Measurements from ENCODE around the gene MVP. TPM values are rescaled to one million over a fixed set of nuclear protein-coding genes. Genes with fewer than 3 reads are reported as not detected.

The MVP gene
- total RNA-seq, 4 donors from 2014 or later: 113 to 247 (median 177) TPM

GRCh38 chr16:29854520-29855100, 34.3 kb downstream of the MVP start:
- H3K4me3 ChIP-seq: no peak overlapping the region
- TF ChIP-seq CTCF (IDR thresholded peaks at IDR 0.05) (no peak), EP300 (IDR thresholded peaks at IDR 0.05) (no peak), POLR2A (IDR thresholded peaks at IDR 0.05) (no peak)
- H3K27ac ChIP-seq: peak overlapping the region in 1 of 4 donors; percentile 81
- DNase-seq (ENCODE audit: low spot score in 2 of 2): no peak
- no peaks in the 10 kb centered on the region for H3K27me3 ChIP-seq
- peaks cover 3 to 22% (median 3%) of the 10 kb centered on the region in 3 donors for H3K36me3 ChIP-seq
- peaks cover 0 to 31% (median 0%) of the 10 kb centered on the region in 4 donors for H3K4me1 ChIP-seq
- 88 to 91% methylated on average over 5 of the region's 5 CpGs for WGBS, 2 donors
- H3K9me3 ChIP-seq: no peaks in the 10 kb centered on the region

GRCh38 chr16:29857133-29857760, 37.0 kb downstream of the MVP start:
- Histone ChIP-seq H3K4me3 (no peak overlapping the region), H3K4me1 (peaks cover 0 to 45% (median 13%) of the 10 kb centered on the region in 4 donors), H3K27ac (peak overlapping the region in 1 of 4 donors; percentile 37), H3K36me3 (peaks cover 3 to 40% (median 8%) of the 10 kb centered on the region in 3 donors), H3K9me3 (no peaks in the 10 kb centered on the region), H3K27me3 (no peaks in the 10 kb centered on the region)
- WGBS, 2 donors: 76 to 78% methylated on average over 7 of the region's 7 CpGs
- no peak for TF ChIP-seq EP300 (IDR thresholded peaks at IDR 0.05)
- no peak for TF ChIP-seq CTCF (IDR thresholded peaks at IDR 0.05)
- TF ChIP-seq POLR2A (IDR thresholded peaks at IDR 0.05): no peak
- no peak for DNase-seq (ENCODE audit: low spot score in 2 of 2)

GRCh38 chr16:29858149-29858849, 38.0 kb downstream of the MVP start:
- DNase-seq (ENCODE audit: low spot score in 2 of 2): no peak
- H3K27ac ChIP-seq: peak overlapping the region in 1 of 4 donors; percentile 10
- 55 to 57% methylated on average over 10 of the region's 10 CpGs for WGBS, 2 donors

DNA sequence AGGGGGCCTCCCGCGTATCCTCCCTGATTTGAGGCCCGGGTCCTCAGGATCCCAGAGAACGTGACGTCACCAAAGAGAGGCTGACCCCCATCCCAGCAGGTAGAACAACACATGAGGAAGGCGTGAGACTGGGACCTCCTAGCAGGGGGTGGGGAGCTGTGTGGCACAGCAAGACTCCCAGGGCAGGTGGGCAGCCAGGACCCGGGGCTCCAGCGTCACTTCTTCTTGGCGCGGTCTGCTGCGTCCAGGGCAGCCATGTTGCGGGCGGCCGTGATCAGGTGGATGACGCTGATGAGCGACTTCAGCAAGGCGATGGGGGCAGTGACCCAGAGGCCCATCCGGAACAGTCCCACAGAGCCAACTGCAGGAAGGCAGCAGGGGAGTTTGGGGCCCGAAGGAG, 38.7 kb downstream of the MVP start:
- H3K9me3 ChIP-seq: no peaks in the 10 kb centered on the region
- H3K4me1 ChIP-seq: peaks cover 0 to 36% (median 13%) of the 10 kb centered on the region in 4 donors
- 89 to 94% methylated on average over 18 to 19 of the region's 19 CpGs for WGBS, 2 donors
- H3K4me3 ChIP-seq: no peak overlapping the region
- no peaks in the 10 kb centered on the region for H3K27me3 ChIP-seq
- DNase-seq (ENCODE audit: low spot score in 2 of 2): no peak
- no peak overlapping the region for H3K27ac ChIP-seq
- no peak for TF ChIP-seq EP300 (IDR thresholded peaks at IDR 0.05)
- no peak for TF ChIP-seq CTCF (IDR thresholded peaks at IDR 0.05)
- no peak for TF ChIP-seq POLR2A (IDR thresholded peaks at IDR 0.05)
- H3K36me3 ChIP-seq: peaks cover 3 to 40% (median 8%) of the 10 kb centered on the region in 3 donors

More at GRCh38 chr16:29858149-29858849, 38.0 kb downstream of the MVP start:
- no peak overlapping the region for H3K4me3 ChIP-seq
- TF ChIP-seq CTCF (IDR thresholded peaks at IDR 0.05) (no peak), POLR2A (IDR thresholded peaks at IDR 0.05) (no peak), EP300 (IDR thresholded peaks at IDR 0.05) (no peak)
- H3K9me3 ChIP-seq: no peaks in the 10 kb centered on the region
- H3K4me1 ChIP-seq: peaks cover 0 to 37% (median 13%) of the 10 kb centered on the region in 4 donors
- H3K36me3 ChIP-seq: peaks cover 3 to 40% (median 8%) of the 10 kb centered on the region in 3 donors
- H3K27me3 ChIP-seq: no peaks in the 10 kb centered on the region

GRCh38 chr16:29860218-29860617, 40.0 kb downstream of the MVP start:
- no peak for DNase-seq (ENCODE audit: low spot score in 2 of 2)
- TF ChIP-seq POLR2A (IDR thresholded peaks at IDR 0.05) (no peak), CTCF (IDR thresholded peaks at IDR 0.05) (no peak), EP300 (IDR thresholded peaks at IDR 0.05) (no peak)
- H3K27me3 ChIP-seq: no peaks in the 10 kb centered on the region
- 83 to 93% methylated on average over 9 of the region's 9 CpGs for WGBS, 2 donors
- peaks cover 3 to 40% (median 8%) of the 10 kb centered on the region in 3 donors for H3K36me3 ChIP-seq
- no peaks in the 10 kb centered on the region for H3K9me3 ChIP-seq
- H3K27ac ChIP-seq: peak overlapping the region in 1 of 4 donors; percentile 58
- H3K4me3 ChIP-seq: no peak overlapping the region
- H3K4me1 ChIP-seq: peaks cover 0 to 36% (median 13%) of the 10 kb centered on the region in 4 donors

Data from tibial nerve (tissue), 4 donors.